DLD1 (cell line): ENCODE results near the gene C1S.

Source experiments
- in situ Hi-C: cut with HindIII; loops from 2 replicates; pipeline ENCODE4 v1.10.0; 2017; ENCODE audit warnings: low sequenced_read_pairs

Gene C1S

DNA sequence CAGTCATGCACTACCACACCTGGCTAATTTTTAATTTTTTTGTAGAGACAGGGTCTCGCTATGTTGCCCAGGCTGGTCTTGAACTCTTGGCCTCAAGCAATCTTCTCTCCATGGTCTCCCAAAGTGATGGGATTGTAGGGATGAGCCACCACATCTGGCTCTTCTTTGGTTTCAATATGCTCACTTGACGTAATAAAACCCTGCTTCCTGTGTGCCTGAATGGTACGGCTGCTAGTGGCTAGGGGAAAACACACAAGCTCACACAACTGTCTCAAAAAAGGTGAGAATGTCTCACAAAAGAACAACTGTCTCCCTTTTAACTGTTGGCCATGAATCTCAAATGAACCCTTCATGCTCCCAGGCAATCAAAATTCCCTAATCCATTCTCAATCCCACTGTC is 15.0 kb downstream of the C1S start:
- in situ Hi-C loops, result no loop called here

- in situ Hi-C loops, result no loop called here
Measured at GRCh38 chr12:7075939-7076338, 15.4 kb downstream of the C1S start.

- in situ Hi-C loops, result no loop called here
Measured at GRCh38 chr12:7076493-7076892, 16.0 kb downstream of the C1S start.

GRCh38 chr12:7078163-7078562 is 17.6 kb downstream of the C1S start:
- in situ Hi-C loops, result no loop called here

GRCh38 chr12:7079826-7080125 is 19.3 kb downstream of the C1S start:
- in situ Hi-C loops, result no loop called here

GRCh38 chr12:7081037-7081436 is 20.5 kb downstream of the C1S start:
- in situ Hi-C loops, result no loop called here

- in situ Hi-C loops, result no loop called here
Measured at GRCh38 chr12:7083125-7083524, 22.6 kb downstream of the C1S start.

DNA sequence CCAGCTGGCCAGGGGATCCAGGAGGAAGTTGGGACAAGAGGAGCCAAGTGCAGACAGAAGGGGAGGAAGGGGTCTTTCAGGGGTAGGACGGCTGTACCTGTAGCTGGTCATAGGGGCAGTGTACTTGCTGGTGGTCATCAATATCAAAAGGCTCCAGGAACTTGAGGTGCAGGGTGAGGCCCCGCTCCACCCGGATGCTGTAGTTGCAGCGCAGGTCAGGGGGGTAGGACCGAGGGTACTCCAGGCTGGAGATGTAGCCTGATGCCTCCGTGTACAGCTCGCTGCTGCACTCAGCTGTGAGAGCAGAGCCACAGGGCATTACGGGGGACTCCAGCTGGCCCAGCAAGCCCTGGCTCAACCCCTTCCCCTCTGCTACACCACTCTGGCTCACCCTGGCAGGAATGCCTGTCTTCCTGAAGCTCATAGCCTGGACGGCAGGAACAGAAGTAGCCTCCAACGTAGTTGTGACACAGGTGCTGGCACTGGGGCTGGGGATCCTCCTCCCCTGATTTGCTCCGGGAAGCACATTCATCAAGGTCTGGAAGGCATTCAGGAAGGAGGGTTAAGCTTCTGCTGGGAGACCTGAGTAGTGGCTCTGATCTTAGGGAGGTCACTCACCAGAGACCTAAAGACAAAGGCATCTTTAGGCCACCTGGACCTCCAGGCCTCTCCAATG is 28.8 kb downstream of the C1S start:
- in situ Hi-C loops, result no loop called here

DNA sequence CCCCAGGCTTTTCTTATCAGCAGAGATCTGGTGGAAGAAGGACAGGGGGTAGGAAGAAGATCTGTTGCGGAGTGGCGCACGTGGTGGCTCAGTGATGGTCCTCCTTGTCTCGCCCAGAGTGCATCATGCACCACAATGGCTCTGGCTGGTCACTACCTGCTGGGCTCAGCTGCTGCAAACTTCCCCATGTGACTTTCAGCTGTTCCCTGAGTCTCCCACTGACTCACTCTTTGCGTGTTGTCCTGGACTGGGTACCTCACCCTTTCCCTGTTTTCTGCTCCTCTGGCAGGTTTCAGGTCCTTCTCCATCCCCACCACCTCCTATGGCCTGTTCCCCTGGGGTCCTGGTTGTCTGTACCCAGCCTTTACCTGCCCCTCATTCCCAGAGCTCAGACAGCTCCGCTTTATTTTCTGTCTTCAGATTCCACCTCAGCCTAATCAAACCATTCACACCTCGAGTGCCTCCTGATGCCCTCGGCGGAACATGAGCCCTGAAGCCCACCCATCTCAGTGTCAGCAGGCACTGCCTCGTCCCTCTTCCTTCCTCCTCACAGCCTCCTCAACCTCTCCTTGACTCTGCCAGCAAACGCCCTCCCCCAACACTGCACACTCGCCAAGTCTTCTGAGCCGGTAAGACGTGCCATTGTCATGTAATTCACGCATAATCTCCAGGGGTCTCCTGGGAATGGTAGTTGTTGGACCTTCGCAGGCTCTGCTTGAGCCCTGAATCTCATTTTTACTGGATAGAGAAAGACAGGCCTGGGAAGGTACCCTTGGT is 29.9 kb downstream of the C1S start:
- in situ Hi-C loops, result no loop called here

DNA sequence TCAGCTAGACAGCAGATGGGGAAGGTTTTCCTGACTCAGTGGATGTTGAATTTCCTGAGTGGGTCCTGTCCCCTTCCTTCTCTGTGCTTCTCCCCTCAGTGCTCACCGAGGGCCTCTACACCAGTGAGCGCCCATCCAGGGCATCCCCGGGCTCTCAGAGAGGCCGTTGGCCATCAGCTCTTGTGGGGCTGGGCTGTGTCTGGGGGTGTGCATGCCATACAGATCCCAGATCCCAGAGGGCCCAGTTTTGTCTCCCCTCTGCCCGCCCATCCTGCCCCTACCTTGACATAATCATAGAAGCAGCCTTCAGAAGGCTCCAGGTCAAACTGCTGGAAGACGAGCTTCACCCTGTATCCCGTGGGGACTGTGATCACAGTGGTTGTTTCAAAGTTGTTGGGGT is 30.7 kb downstream of the C1S start:
- in situ Hi-C loops, result no loop called here

- in situ Hi-C loops, result no loop called here
Measured at GRCh38 chr12:7091660-7092228, 31.2 kb downstream of the C1S start.

GRCh38 chr12:7092229-7092985 is 31.9 kb downstream of the C1S start, which contains the start of gene C1R:
Gene C1R (minus strand): TSS chr12:7092445. CDS start chr12:7092388, 57 bp downstream.
- in situ Hi-C loops, result no loop called here

GRCh38 chr12:7092986-7093460 is 32.5 kb downstream of the C1S start:
- in situ Hi-C loops, result no loop called here

- in situ Hi-C loops, result no loop called here
Measured at GRCh38 chr12:7093486-7093885, 33.0 kb downstream of the C1S start.

DNA sequence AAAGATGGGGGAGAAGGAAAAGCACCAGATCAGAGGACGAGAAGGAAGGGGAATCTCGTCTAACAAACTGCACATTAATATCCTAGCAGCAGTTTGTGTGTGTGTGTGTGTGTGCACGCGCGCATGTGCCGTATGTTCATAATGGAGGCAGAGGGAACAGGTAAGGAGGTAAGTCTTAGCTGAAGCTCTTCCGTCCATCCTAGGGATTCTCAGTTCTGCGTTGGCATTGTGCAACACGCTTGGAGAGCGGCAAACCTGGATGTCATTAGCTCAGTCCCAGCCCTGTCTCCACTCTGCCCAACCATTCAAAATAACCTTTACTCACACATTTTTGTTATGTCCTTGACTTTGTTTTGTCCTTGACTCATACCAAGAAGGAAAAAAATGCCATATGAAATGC is 33.4 kb downstream of the C1S start:
- in situ Hi-C loops, result no loop called here

GRCh38 chr12:7096006-7096932 is 35.8 kb downstream of the C1S start:
- in situ Hi-C loops, result no loop called here

DNA sequence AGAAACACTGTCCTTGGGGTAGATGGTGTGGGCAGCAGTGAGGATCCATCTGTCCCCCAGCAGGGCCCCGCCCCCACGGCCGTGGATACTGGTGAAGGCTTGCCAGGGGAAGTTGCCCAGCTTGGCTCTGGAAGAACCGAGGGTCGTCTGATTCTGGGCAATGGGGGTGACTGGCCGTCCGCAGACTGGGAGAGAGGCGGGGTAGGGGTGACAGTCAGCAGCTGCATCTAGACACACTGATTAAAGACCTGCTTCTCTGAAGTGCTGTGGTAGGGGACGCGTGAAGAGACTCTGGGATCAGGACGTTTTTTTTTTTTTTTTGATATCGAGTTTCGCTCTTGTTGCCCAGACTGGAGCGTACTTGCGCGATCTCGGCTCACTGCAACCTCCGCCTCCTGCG is 36.5 kb downstream of the C1S start:
- in situ Hi-C loops, result no loop called here

DNA sequence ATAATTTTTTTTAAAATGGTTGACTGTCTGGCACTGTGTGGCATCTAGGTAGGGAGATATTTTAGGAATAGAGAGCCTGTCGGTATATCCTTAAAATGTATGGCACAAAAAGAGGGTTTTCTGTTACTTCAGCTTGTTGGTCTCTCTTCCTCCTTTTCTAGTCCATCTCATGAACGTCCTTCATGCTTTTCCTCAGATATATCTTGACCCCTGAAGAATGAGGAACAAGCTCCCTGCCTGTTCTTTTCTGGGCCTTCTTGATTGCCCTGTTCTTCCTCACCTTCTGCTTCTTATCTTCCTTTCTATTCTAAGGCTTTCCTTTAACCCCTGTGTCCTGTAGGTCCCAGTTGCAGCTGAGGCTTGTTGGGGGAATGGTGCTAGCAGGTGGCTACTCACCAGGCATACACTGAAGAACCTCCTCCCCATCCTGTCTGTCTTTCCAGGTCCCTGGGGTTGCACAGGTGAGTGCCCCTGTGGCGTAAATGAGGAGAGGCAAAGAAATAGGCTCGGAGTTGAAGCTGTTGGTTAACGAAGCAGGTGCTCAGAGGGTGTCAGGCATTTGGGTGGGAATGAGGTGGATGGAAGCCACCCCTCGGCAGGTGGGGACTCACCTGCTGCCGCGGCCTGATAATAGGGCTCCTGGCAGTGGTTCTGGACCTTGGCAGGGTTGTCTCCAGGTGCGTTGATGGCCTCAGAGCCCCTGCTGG is 38.9 kb downstream of the C1S start:
- in situ Hi-C loops, result no loop called here

- in situ Hi-C loops, result loop anchor here (10.0 kb wide), 1 partner anchor 65 kb away; no protein-coding TSS in a partner anchor
Measured at GRCh38 chr12:7100239-7100638, 39.7 kb downstream of the C1S start.
